GM19395 (cell line): Measurements from ENCODE around the gene HSH2D.

Source experiments
- ATAC-seq: cut with Tn5 transposase; IDR thresholded peaks from one replicate; pipeline ENCODE4 v1.9.1; 2021; ENCODE audit warnings: mild to moderate bottlenecking, moderate library complexity; ENCODE audit not compliant: unreplicated experiment

HSH2D gene

GRCh38 chr19:16119075-16119857, 24.2 kb upstream of the HSH2D start:
- peak; percentile 33 for ATAC-seq

- ATAC-seq = no peak
Measured at GRCh38 chr19:16121141-16121540, 22.3 kb upstream of the HSH2D start.

GRCh38 chr19:16121967-16122366, 21.5 kb upstream of the HSH2D start:
- ATAC-seq = no peak

- no peak for ATAC-seq
Measured at GRCh38 chr19:16124953-16125352, 18.5 kb upstream of the HSH2D start.

- ATAC-seq = no peak
Measured at GRCh38 chr19:16125737-16126495, 17.6 kb upstream of the HSH2D start.

- ATAC-seq = no peak
Measured at GRCh38 chr19:16127080-16127479, 16.4 kb upstream of the HSH2D start.

GRCh38 chr19:16127776-16128371, 15.6 kb upstream of the HSH2D start:
- no peak for ATAC-seq

DNA sequence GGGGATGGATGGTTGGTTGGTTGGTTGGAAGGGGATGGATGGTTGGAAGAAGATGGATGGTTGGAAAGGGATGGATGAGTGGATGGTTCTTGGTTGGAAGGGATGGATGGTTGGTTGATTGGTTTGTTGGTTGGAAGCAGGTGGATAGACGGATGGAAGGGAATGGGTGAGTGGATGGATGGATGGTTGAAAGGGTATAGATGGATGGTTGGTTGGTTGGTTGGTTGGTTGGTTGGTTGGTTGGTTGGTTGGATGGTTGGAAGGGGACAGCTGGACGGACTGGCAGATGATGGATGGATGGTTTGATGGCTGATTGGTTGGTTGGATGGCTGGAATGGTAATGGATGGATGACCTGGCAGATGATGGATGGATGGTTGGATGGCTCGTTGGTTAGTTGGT, 11.8 kb upstream of the HSH2D start:
- ATAC-seq = no peak

DNA sequence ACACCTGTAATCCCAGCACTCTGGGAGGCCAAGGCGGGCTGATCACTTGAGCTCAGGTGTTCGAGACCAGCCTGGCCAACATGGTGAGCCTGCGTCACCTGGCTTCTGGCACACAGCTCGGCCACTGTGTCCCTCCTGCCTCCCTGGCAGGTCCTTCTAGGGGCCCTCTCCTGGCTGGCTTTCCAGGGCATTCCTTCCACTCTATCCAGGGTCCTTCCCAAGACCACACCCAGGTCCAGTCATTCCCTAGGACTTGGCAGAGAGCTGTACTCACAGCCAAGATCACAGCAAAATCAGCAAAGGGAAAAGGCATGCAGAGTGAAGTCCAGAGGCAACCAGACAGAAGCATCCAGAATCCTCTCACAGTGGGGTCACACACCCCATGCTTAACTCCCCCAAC, 9.7 kb upstream of the HSH2D start:
- no peak for ATAC-seq

- ATAC-seq = peak; percentile 53
Measured at GRCh38 chr19:16134510-16134909, 9.0 kb upstream of the HSH2D start.

GRCh38 chr19:16135430-16136127, 7.9 kb upstream of the HSH2D start:
- ATAC-seq = no peak

- ATAC-seq = no peak
Measured at GRCh38 chr19:16136185-16136999, 7.1 kb upstream of the HSH2D start.

DNA sequence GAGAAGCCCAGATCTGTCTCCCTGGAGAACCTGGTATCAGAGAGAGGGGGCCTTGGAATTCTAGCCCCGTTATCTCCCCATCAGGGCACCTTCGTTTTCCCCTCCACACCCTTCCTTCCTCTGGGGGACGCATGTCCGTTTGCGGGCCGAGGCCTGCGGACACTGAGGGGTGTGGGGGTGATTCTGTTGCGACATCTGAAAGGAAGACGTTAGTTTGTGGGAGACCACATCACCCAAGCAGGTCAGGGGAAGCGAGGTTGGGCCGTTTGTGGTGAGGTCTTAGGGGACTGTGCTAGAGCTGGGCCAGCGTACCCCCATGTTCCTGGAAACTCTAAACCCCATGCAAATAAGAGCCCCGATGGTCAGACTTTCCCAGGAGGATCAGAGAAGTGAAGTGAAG, 3.7 kb upstream of the HSH2D start:
- ATAC-seq = no peak

GRCh38 chr19:16141043-16141442, 2.4 kb upstream of the HSH2D start:
- ATAC-seq = no peak

DNA sequence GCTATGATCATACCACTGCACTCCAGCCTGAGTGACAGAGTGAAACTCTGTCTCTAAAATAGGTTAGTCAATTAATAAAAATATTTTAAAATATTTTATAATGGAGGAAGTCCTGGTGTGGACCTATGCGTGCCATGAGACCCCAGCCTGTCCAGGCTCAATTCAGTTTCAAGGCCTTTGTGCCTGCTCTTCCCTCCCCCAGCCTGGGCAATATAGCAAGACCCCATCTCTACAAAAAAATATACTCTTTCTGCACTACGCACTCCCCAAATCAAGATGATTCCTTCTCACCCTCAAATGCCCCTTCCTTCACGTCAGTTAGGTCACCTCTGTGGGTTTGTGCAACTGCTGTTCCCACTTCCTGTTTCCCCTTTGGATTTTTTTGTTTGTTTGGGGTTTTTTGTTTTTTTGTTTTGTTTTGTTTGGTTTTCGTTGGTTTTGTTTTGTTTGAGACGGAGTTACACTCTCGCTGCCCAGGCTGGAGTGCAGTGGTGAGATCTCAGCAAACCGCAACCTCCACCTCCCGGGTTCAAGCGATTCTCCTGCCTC, 1.4 kb upstream of the HSH2D start:
- no peak for ATAC-seq

DNA sequence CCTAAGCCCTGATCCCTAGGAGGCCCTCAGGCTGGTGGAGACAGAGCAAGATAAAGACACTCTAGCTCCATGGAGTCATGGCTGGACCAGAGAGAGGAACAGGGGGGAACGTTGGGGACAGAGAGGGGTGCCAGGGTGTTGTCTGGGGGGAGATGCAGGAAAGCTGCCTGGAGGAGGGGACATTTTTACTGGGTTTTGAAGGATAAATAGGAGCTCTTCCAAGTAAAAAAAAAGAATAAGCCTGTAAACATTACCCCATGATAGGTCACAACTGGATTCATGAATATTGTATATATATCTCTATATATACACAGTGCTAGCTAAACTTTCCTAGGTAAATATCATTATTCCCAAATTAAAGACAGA, 714 bp downstream of the HSH2D start:
- ATAC-seq = no peak

GRCh38 chr19:16146112-16146511, 2.6 kb downstream of the HSH2D start:
- ATAC-seq = no peak

DNA sequence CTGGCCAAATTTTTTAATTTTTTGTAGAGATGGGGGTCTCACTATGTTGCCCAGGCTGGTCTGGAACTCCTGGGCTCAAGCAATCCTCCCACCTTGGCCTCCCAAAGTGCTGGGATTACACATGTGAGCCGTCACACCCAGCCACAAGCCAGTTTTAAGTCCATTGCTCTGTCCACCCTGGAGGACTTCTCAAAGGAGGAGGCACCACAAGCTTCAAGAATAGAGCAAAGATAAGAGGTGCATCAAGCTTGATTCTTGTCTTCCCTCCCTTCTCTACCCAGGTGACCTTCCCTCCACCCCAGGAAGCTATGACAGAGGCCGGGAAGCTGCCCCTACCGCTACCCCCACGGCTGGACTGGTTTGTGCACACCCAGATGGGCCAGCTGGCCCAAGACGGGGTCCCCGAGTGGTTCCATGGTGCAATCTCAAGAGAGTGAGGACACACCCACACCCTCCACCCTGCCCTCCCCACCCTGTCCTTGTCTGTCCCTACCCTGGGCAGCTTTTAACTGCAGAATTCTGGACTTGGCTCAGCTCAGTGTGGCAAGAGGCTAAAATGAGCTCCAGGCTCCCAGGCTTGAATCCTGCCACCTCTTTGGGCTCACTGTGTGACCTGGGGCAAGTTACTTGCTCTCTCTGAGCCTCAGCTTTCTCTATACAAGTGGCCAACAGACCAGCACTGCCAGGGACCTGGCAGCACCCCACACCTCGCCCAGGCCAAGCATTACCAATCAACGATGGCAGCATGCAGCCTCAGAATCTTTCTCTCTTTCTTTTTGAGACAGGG, 5.2 kb downstream of the HSH2D start:
- ATAC-seq = no peak

- ATAC-seq = no peak
Measured at GRCh38 chr19:16153582-16154336, 10.3 kb downstream of the HSH2D start.
